ENCODE data around the gene PPP4R1. TPM values are rescaled to one million over a fixed set of nuclear protein-coding genes. Genes with fewer than 3 reads are reported as not detected.
A peak's percentile ranks its signal among the peaks of the same experiment; 100 is the strongest.

PPP4R1 gene
- total RNA-seq, 1 experiment from 2014 or later: 106 TPM

- no CpG with 5 or more reads among the region's 2 CpGs for WGBS (ENCODE audit: extremely low coverage, insufficient read length, low lambda C conversion rate)
- Histone ChIP-seq H3K4ac (ENCODE audit: low read depth, low read length) (no peak overlapping the region), H3K9ac (ENCODE audit: extremely low read depth, insufficient read length, low read length) (no peak overlapping the region), H2BK120ac (ENCODE audit: low read depth, low read length, poor library complexity, severe bottlenecking) (no peak overlapping the region), H2BK20ac (ENCODE audit: low read depth, low read length, poor library complexity, severe bottlenecking) (no peak overlapping the region), H4K5ac (ENCODE audit: insufficient read length, low read depth, low read length) (no peak overlapping the region), H3K79me1 (ENCODE audit: insufficient read depth, low read depth, low read length, poor library complexity, severe bottlenecking) (peaks cover 2% of the 10 kb centered on the region), H3K9me3 (ENCODE audit: control insufficient read depth, low read depth, low read length) (no peaks in the 10 kb centered on the region), H3K23me2 (ENCODE audit: insufficient read length, low read depth, low read length, poor library complexity, severe bottlenecking) (no peaks in the 10 kb centered on the region), H3K79me2 (ENCODE audit: insufficient read depth, low read length) (peaks cover 11% of the 10 kb centered on the region; the same call in 1 of the 2 replicates), H4K8ac (replicated peaks; ENCODE audit: insufficient read length, low read depth, low read length) (no peak overlapping the region), H3K27me3 (ENCODE audit: insufficient read depth, low read length) (no peaks in the 10 kb centered on the region), H3K4me1 (ENCODE audit: insufficient read depth, low read length) (peaks cover 3% of the 10 kb centered on the region; the same call in 1 of the 2 replicates), H3K18ac (ENCODE audit: insufficient read length, low read depth, low read length) (no peak overlapping the region), H2BK12ac (ENCODE audit: insufficient read length, low read depth, low read length) (no peak overlapping the region), H2AFZ (ENCODE audit: low read length) (no peak overlapping the region), H4K20me1 (ENCODE audit: control insufficient read depth, insufficient read depth, insufficient read length) (no peaks in the 10 kb centered on the region), H3K27ac (ENCODE audit: insufficient read length, low read depth, low read length) (no peak overlapping the region), H2AK5ac (ENCODE audit: insufficient read length, low read length) (no peak overlapping the region), H4K91ac (ENCODE audit: insufficient read length, low read depth, low read length) (no peak overlapping the region), H3K14ac (ENCODE audit: insufficient read depth, low read length) (no peak overlapping the region), H3K56ac (ENCODE audit: insufficient read length, low read depth, low read length) (no peak overlapping the region), H2BK5ac (ENCODE audit: insufficient read length, low read length) (no peak overlapping the region), H2BK15ac (ENCODE audit: low read depth, low read length) (no peak overlapping the region), H3K23ac (ENCODE audit: insufficient read length, low read depth, low read length) (no peak overlapping the region), H3K4me2 (ENCODE audit: insufficient read depth, insufficient read length, low read length) (no peak overlapping the region), H3T11ph (ENCODE audit: low read length) (no peak overlapping the region)
- no peaks in the 10 kb centered on the region for H3K27me3 Mint-ChIP-seq (ENCODE audit: low read depth)
- no peak overlapping the region for H3K4me3 Mint-ChIP-seq
- H3K9me3 Mint-ChIP-seq: peaks cover 18 to 23% of the 10 kb centered on the region in 2 experiments
- peaks cover 30 to 44% (median 34%) of the 10 kb centered on the region in 3 experiments for H3K36me3 Mint-ChIP-seq (ENCODE audit: insufficient read depth in 1 of 3, low read depth in 3 of 3)
- no peak for TF ChIP-seq CTCF (conservative IDR thresholded peaks at IDR 0.05)
- no peak for DNase-seq
- peak overlapping the region in 2 of 3 experiments; percentile 2 to 30; a peak in 2 of 7 replicates for H3K27ac Mint-ChIP-seq
- H3K4me1 Mint-ChIP-seq: peaks cover 9 to 14% of the 10 kb centered on the region in 2 experiments
These were observed 10.0 kb downstream of the PPP4R1 start for GRCh38 chr18:9604348-9604747.

Data from H9 (cell line).